ENCODE results near the gene KMT5C.

Gene KMT5C

DNA sequence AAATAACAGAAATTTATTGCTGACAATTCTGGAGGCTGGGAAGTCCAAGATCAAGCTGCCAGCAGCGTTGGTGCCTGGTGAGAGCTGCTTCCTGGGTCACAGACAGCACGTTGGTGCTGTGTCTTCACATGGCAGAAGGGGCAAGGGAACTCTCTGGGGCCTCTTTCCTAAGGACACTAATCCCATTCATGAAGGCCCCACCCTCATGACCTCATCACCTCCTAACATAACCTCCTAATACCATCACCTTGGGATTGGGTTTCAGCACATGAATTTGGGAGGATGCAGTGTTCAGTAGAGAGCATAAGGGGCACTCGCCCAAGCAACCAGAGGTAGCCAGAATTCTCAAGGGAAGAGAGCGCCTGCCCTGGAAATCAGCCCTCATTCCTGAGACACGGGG is 30.2 kb upstream of the KMT5C start:
- no peak overlapping the region for H3K4me3 ChIP-seq
- TF ChIP-seq, protein P1, sequence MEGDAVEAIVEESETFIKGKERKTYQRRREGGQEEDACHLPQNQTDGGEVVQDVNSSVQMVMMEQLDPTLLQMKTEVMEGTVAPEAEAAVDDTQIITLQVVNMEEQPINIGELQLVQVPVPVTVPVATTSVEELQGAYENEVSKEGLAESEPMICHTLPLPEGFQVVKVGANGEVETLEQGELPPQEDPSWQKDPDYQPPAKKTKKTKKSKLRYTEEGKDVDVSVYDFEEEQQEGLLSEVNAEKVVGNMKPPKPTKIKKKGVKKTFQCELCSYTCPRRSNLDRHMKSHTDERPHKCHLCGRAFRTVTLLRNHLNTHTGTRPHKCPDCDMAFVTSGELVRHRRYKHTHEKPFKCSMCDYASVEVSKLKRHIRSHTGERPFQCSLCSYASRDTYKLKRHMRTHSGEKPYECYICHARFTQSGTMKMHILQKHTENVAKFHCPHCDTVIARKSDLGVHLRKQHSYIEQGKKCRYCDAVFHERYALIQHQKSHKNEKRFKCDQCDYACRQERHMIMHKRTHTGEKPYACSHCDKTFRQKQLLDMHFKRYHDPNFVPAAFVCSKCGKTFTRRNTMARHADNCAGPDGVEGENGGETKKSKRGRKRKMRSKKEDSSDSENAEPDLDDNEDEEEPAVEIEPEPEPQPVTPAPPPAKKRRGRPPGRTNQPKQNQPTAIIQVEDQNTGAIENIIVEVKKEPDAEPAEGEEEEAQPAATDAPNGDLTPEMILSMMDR (IDR thresholded peaks at IDR 0.05), result no peak
- DNase-seq (ENCODE audit: low spot score), result no peak
- H3K27ac ChIP-seq, result no peak overlapping the region

DNA sequence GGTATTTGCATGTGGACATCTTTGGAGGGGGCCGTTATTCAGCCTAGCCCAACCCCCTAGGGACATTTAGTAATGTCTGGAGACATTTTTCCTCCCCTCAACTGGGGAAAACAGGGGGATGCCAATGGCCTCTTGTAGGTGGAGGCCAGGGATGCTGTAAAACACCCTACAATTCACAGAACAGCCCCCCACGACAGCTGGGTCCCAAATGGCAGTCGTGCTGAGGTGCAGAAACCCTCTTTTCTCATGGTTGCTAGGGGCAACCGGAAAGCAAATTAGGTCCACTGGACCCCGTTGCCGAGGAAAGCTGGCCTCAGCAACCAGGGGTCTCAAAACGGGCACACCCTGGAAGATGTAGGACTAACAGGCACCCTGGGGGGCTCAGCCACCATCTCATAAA is 29.2 kb upstream of the KMT5C start:
- Histone ChIP-seq H3K27ac (no peak overlapping the region), H3K4me3 (no peak overlapping the region)
- TF ChIP-seq, protein P1 (IDR thresholded peaks at IDR 0.05), result no peak
- DNase-seq (ENCODE audit: low spot score), result no peak

GRCh38 chr19:55311397-55311796 is 28.3 kb upstream of the KMT5C start:
- TF ChIP-seq, protein P1 (IDR thresholded peaks at IDR 0.05), result no peak
- Histone ChIP-seq H3K27ac (no peak overlapping the region), H3K4me3 (no peak overlapping the region)
- no peak for DNase-seq (ENCODE audit: low spot score)

DNA sequence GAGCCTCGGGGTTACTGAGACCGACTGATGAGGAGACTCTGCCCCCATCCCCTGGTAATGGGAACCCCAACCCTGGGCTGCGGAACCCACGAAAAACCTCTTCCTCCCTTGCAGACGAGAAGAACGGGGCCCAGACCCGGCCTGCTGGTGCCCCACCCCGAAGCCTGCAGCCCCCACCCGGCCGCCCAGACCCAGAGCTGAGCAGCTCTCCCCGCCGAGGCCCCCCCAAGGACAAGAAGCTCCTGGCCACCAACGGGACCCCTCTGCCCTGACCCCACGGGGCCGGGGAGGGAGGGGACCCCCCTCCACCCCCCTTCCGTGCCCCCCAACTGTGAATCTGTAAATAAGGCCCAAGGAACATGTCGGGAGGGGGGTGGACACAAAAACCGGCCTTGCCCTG is 27.9 kb upstream of the KMT5C start:
- Histone ChIP-seq H3K27ac (no peak overlapping the region), H3K4me3 (no peak overlapping the region)
- no peak for DNase-seq (ENCODE audit: low spot score)
- TF ChIP-seq, protein P1 (IDR thresholded peaks at IDR 0.05), result no peak

DNA sequence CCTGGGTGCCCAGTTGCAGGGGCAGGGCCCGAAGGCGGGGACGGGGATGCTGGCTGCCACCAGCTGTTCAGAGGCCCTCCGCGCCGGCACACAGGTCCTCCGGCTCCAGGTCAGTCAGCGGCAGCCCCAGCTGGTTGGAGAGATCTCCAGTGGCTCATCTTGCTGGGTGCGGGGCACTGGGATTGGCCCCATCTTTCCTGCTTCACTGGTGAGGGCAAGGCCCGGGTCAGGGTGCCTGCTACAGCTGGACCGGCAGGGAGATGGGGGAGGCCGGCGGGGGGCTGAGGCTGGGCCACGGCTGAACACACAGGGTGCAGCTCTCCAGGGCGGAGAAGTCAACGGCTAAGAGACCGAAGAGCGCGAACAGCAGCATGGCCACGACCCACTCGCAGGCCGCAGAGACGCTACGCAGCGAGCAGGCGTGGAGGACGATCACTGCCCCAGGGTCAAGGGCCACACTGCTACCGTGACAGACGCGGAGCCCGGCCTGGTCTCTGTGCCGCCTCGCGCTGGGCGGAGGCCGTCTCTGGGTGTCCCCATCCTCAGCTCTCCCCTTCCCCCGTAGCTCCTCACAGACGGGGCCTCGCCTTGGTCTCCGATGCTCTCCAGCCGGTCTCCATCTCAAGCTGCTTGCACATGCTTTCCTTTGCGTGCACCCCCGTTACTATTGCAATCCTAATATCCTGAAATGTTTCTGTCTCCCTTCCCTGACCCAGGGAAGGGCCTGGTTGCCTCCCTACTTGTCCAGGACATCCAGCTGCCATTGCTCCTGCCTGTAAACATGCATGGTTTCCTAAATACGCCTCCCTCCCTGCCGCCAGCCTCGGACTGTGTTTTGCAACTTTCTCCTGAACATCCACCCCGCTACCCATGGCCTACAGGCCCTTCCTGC is 26.8 kb upstream of the KMT5C start:
- TF ChIP-seq, protein P1 (IDR thresholded peaks at IDR 0.05), result no peak
- no peak overlapping the region for H3K4me3 ChIP-seq
- DNase-seq (ENCODE audit: low spot score), result no peak
- no peak overlapping the region for H3K27ac ChIP-seq

DNA sequence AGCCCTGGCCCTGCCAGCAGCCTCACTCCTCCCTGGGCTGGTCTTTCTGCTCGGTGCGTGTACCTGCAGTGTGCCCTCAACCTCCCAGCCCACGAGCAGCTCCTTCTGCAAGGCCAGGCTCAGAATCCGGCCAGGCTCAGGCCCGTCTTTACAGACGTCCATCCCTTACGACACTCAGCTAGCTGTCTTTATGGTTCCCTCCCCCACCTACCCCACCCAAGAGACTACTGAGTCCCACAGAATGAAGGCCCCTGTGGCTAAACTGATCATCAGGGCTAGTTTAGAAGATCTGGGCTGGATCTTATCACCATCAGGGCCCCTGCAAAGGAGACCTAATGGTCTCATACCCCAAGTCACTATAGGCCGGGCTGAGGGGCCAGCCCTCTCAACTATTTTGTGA is 25.3 kb upstream of the KMT5C start:
- DNase-seq (ENCODE audit: low spot score), result no peak
- Histone ChIP-seq H3K4me3 (no peak overlapping the region), H3K27ac (no peak overlapping the region)
- TF ChIP-seq, protein P1 (IDR thresholded peaks at IDR 0.05), result no peak

GRCh38 chr19:55315956-55316525 is 23.6 kb upstream of the KMT5C start:
- DNase-seq (ENCODE audit: low spot score), result no peak
- Histone ChIP-seq H3K27ac (no peak overlapping the region), H3K4me3 (no peak overlapping the region)
- TF ChIP-seq, protein P1 (IDR thresholded peaks at IDR 0.05), result no peak

Measured in coronary artery (tissue), 2 donors.